SW480 (cell line): Measurements from ENCODE around the gene NGEF.

Source experiments
- DNase-seq: peaks from one replicate; pipeline ENCODE4 v3.0.0-alpha.2; 2016; ENCODE audit warnings: low spot score

Gene NGEF

GRCh38 chr2:232898592-232899543 is 114.2 kb downstream of the NGEF start:
- DNase-seq: no peak

GRCh38 chr2:232897598-232898408 is 115.3 kb downstream of the NGEF start:
- no peak for DNase-seq

- DNase-seq: no peak
These were observed 116.1 kb downstream of the NGEF start for GRCh38 chr2:232896720-232897597.

GRCh38 chr2:232896111-232896510 is 116.9 kb downstream of the NGEF start:
- DNase-seq: no peak

- no peak for DNase-seq
These were observed 118.3 kb downstream of the NGEF start for GRCh38 chr2:232894746-232895145.

- DNase-seq: no peak
These were observed 118.8 kb downstream of the NGEF start for GRCh38 chr2:232894251-232894650.

GRCh38 chr2:232893834-232894233 is 119.2 kb downstream of the NGEF start:
- DNase-seq: no peak

GRCh38 chr2:232892843-232893242 is 120.2 kb downstream of the NGEF start:
- no peak for DNase-seq

GRCh38 chr2:232892221-232892620 is 120.8 kb downstream of the NGEF start:
- no peak for DNase-seq

- DNase-seq: no peak
These were observed 121.4 kb downstream of the NGEF start for GRCh38 chr2:232891621-232892071.

- DNase-seq: peak; percentile 85
These were observed 122.0 kb downstream of the NGEF start for GRCh38 chr2:232890896-232891601.

GRCh38 chr2:232890536-232890895 is 122.5 kb downstream of the NGEF start:
- no peak for DNase-seq

GRCh38 chr2:232889876-232890401 is 123.1 kb downstream of the NGEF start:
- DNase-seq: no peak

GRCh38 chr2:232888839-232889529 is 124.1 kb downstream of the NGEF start:
- DNase-seq: no peak

- no peak for DNase-seq
These were observed 124.8 kb downstream of the NGEF start for GRCh38 chr2:232888099-232888836.

GRCh38 chr2:232887171-232887850 is 125.7 kb downstream of the NGEF start:
- no peak for DNase-seq

- DNase-seq: no peak
These were observed 126.4 kb downstream of the NGEF start for GRCh38 chr2:232886632-232887031.

- no peak for DNase-seq
These were observed 126.9 kb downstream of the NGEF start for GRCh38 chr2:232886176-232886575.
